HepG2 (cell line): ENCODE data around the gene ATP6V0E2. TPM values are rescaled to one million over a fixed set of nuclear protein-coding genes. Genes with fewer than 3 reads are reported as not detected.

ENCODE experiments used
- ATAC-seq: fragments of 200-7000 bp; cut with Tn5 transposase; 3 replicates; pipeline ENCODE4 v1.9.1; 2020; ENCODE audit warnings: mild to moderate bottlenecking, moderate library complexity
- BruUV-seq: library from RNA; stranded (reverse); fragments of 400-500 nt; replicated peaks from 2 replicates; lab custom pipeline; 2021; lab: Mats Ljungman, UMichigan
- CTCF ChIA-PET: fragments of 300-600 bp; formaldehyde crosslinking; extraction: SDS; loops from one replicate; lab custom pipeline; 2021; ENCODE audit warnings: low total read pairs, inconsistent platforms, low intra/inter-chr PET ratio; lab: Yijun Ruan, JAX
- POLR2A ChIA-PET: fragments of 350-600 bp; sonication (Branson Sonifier 250); formaldehyde crosslinking; loops from one replicate; lab custom pipeline; 2020; ENCODE audit warnings: antibody characterized with exemption, inconsistent platforms; lab: Yijun Ruan, JAX
- DNase-seq: peaks from one replicate; pipeline ENCODE4 v3.0.0-alpha.2; 2015; ENCODE audit warnings: low spot score
- FAIRE-seq: peaks from 3 replicates; lab custom pipeline; 2011; peaks lifted over from hg19 to GRCh38; lab: Jason Lieb, UNC
- H2AFZ ChIP-seq: one replicate; pipeline ENCODE4 v1.6.1; 2011; ENCODE audit warnings: low read length, inconsistent platforms
- H3K27ac ChIP-seq: fragments of 300-600 bp; 3 replicates; pipeline ENCODE4 v1.8.0; 2011; ENCODE audit warnings: mixed run types, mild to moderate bottlenecking, mixed read lengths, low read length, inconsistent platforms; ENCODE audit not compliant: insufficient read depth; ENCODE audit errors: extremely low read length
- H3K27me3 ChIP-seq, 2 experiments: fragments of 200-600 bp in 1 of 2; 2 replicates in 1 of 2; 3 replicates in 1 of 2; pipeline versions ENCODE4 v1.6.0 to v1.8.0; 2011; ENCODE audit warnings: low read length in 2 of 2, mild to moderate bottlenecking in 2 of 2, moderate library complexity in 2 of 2, inconsistent platforms in 1 of 2; ENCODE audit not compliant: insufficient read depth in 2 of 2, control insufficient read depth in 1 of 2
- H3K36me3 ChIP-seq, 2 experiments: fragments of 200-600 bp in 1 of 2; replicated peaks in 1 of 2; 2 replicates in 1 of 2; 3 replicates in 1 of 2; pipeline versions ENCODE4 v1.5.1 to v1.8.0; 2011; ENCODE audit warnings: low read length in 2 of 2, inconsistent platforms in 1 of 2; ENCODE audit not compliant: insufficient read depth in 2 of 2, control insufficient read depth in 1 of 2
- H3K4me1 ChIP-seq: 2 replicates; pipeline ENCODE4 v1.5.1; 2012; ENCODE audit warnings: low read length, inconsistent platforms; ENCODE audit not compliant: insufficient read depth
- H3K4me2 ChIP-seq: 2 replicates; pipeline ENCODE4 v1.6.0; 2011; ENCODE audit warnings: low read depth, low read length, inconsistent platforms
- H3K4me3 ChIP-seq, 3 experiments: fragments of 200-600 bp in 1 of 3; sonication (generic), shearing (Covaris generic) in 1 of 3; replicated peaks in 1 of 3; 2 replicates each; pipeline ENCODE4 v1.5.1; 2011 to 2016; ENCODE audit warnings: low read length in 3 of 3, inconsistent platforms in 2 of 3, low read depth in 2 of 3, mild to moderate bottlenecking in 2 of 3, control low read depth in 1 of 3, mixed read lengths in 1 of 3; ENCODE audit not compliant: insufficient read depth in 1 of 3
- H3K79me2 ChIP-seq: one replicate; pipeline ENCODE4 v1.6.1; 2011; ENCODE audit warnings: low read length, inconsistent platforms; ENCODE audit not compliant: insufficient read depth
- H3K9ac ChIP-seq: 2 replicates; pipeline ENCODE4 v1.6.0; 2011; ENCODE audit warnings: mild to moderate bottlenecking, low read depth, low read length, inconsistent platforms; ENCODE audit not compliant: insufficient read depth
- H3K9me3 ChIP-seq: 2 replicates; pipeline ENCODE4 v1.5.1; 2012; ENCODE audit warnings: mild to moderate bottlenecking, low read length
- H4K20me1 ChIP-seq: 2 replicates; pipeline ENCODE4 v1.6.0; 2011; ENCODE audit warnings: inconsistent platforms, mild to moderate bottlenecking, low read length, moderate library complexity; ENCODE audit not compliant: insufficient read depth
- CEBPB ChIP-seq: IDR thresholded peaks from 2 replicates; pipeline ENCODE4 v1.6.1; 2011; ENCODE audit warnings: low read depth, low read length, improper control_type of control experiment, borderline replicate concordance
- FOXA1 ChIP-seq, 2 experiments: fragments of 450-650 bp in 1 of 2; sonication (generic) in 1 of 2; formaldehyde crosslinking in 1 of 2; IDR thresholded peaks; 2 replicates each; pipeline versions ENCODE4 v1.4.0 to v1.6.1; 2016 to 2020; ENCODE audit warnings: missing genetic modification reagents in 1 of 2
- MIXL1 ChIP-seq: IDR thresholded peaks from 2 replicates; pipeline ENCODE4 v1.6.1; 2016
- SRY ChIP-seq: sonication (generic); formaldehyde crosslinking; IDR thresholded peaks from 2 replicates; pipeline ENCODE4 v1.8.0; 2022; ENCODE audit warnings: mild to moderate bottlenecking, missing genetic modification reagents
- U2AF1 ChIP-seq: fragments of 200-400 bp; formaldehyde crosslinking; optimal IDR thresholded peaks from 2 replicates; pipeline ENCODE3; 2017; ENCODE audit warnings: mild to moderate bottlenecking, low read depth, low read length
- ZBTB7B ChIP-seq: sonication (generic); formaldehyde crosslinking; IDR thresholded peaks from 2 replicates; pipeline ENCODE4 v1.4.0; 2020; ENCODE audit warnings: missing genetic modification reagents
- ZNF7 ChIP-seq: IDR thresholded peaks from 2 replicates; pipeline ENCODE4 v1.6.1; 2016; ENCODE audit warnings: missing biosample characterization, missing genetic modification reagents
- WGBS: methylation state at CpG from one replicate; pipeline ENCODE4 v1.1.6; 2017; ENCODE audit warnings: low lambda C conversion rate; 5-methylcytosine and 5-hydroxymethylcytosine counted together
- in situ Hi-C: cut with HindIII; loops from 2 replicates; pipeline ENCODE4 v1.10.0; 2017; ENCODE audit warnings: low pct_unique_long_range_greater_than_20kb; ENCODE audit not compliant: extremely low pct_ligation_motif_present
- intact Hi-C: fragments of 100-400 bp; cut with micrococcal nuclease; formaldehyde crosslinking; loops from one replicate; pipeline ENCODE4 v1.10.0; 2022; ENCODE audit not compliant: unreplicated experiment
- polyA plus RNA-seq, 8 experiments: library from polyadenylated mRNA; depleted of rRNA in 3 of 8; stranded (reverse) in 7 of 8; unstranded in 1 of 8; fragments of >200 nt; fragmentation: Illumina TruSeq in 4 of 8; extraction: Trizol in 4 of 8; gene quantifications; 2 replicates each; pipeline versions ENCODE4 v1.2.1 to v1.2.3, GENCODE V29; 2011 to 2016; ENCODE audit warnings: low read depth in 4 of 8, missing spikeins in 1 of 8, mixed read lengths in 1 of 8; ENCODE audit not compliant: insufficient read depth in 1 of 8
- total RNA-seq, 5 experiments: library from RNA; depleted of rRNA; stranded (reverse); fragments of >200 nt; fragmentation: Illumina TruSeq; extraction: Trizol; gene quantifications; 2 replicates each; pipeline ENCODE4 v1.2.3, GENCODE V29; 2016; ENCODE audit warnings: low read depth in 1 of 5

ATP6V0E2 gene
- total and polyA plus RNA-seq, 2 of the 13 experiments (the other 11 are each of a cell fraction or from before 2014, with no cell fraction given), result 36.8 to 203 TPM

DNA sequence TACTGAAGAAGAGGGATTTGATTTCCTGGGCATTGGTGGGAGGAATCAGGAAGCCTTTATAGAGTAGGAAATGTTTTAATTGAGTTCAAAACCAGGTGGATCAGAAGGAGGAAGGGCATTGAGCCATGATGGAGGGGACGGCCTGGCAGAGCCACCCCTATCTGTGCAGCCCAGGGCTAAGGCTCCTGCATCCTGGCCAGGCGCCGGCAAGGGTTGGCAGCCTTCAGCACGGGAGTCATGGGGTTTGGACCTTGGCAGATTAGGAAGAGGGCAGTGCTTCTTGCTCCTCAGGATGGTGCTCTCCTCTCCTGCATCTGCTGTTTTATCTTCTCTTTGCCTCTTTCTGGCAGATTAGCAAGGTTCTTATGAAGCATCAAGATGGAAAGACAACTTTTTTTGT, 23.1 kb upstream of the ATP6V0E2 start:
- no peaks in the 10 kb centered on the region for H3K79me2 ChIP-seq
- no peak for FAIRE-seq
- H3K9me3 ChIP-seq, result no peaks in the 10 kb centered on the region
- H3K4me3 ChIP-seq, result no peak overlapping the region
- no peak overlapping the region for H3K9ac ChIP-seq
- CTCF ChIA-PET, result no interaction called here
- in situ Hi-C loops (loop anchor here (25.0 kb wide), 1 partner anchor 187 kb away; no protein-coding TSS in a partner anchor), intact Hi-C loops (no loop called here)
- no peaks in the 10 kb centered on the region for H3K36me3 ChIP-seq
- no peak for ATAC-seq
- DNase-seq, result no peak
- WGBS, result 45% methylated on average over 4 of the region's 4 CpGs
- H3K27ac ChIP-seq, result no peak overlapping the region
- H3K4me2 ChIP-seq, result no peak overlapping the region
- peaks cover 0 to 22% of the 10 kb centered on the region in 2 experiments; a peak in 3 of 5 replicates for H3K27me3 ChIP-seq
- no TSS peak for BruUV-seq
- POLR2A ChIA-PET, result no interaction called here
- H2AFZ ChIP-seq, result no peak overlapping the region
- TF ChIP-seq ZBTB7B (CRISPR knock-in tag) (no peak), U2AF1 (no peak), ZNF7 (CRISPR knock-in tag) (no peak), CEBPB (no peak), FOXA1 (IDR thresholded peaks at IDR 0.05) (no peak), FOXA1 (CRISPR knock-in tag; IDR thresholded peaks at IDR 0.05) (no peak)
- H4K20me1 ChIP-seq, result no peaks in the 10 kb centered on the region
- peaks cover 16% of the 10 kb centered on the region for H3K4me1 ChIP-seq

DNA sequence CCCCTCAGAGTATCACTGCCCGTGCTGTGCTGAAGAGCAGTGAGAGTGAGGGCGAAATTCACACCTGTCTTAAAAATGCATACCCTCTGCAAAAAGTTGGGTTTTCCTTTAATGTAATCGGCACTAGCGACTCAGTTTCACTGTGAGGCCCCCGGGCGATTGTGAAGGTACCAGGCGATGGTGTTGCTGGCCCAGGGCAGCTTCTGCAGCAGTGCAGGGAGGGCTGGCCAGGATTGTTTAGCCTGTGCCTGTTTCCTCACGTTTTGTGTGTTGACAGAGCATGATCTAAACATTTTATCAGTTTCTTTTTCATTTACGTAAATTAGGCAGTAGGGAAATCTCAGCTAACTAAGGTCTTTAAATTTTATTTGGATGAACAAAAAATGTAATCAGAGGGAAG, 22.3 kb upstream of the ATP6V0E2 start:
- in situ Hi-C loops, result loop anchor here (25.0 kb wide), 1 partner anchor 186 kb away; no protein-coding TSS in a partner anchor

More for the DNA sequence above, 22.3 kb upstream of the ATP6V0E2 start:
- 11% methylated on average over 4 of the region's 9 CpGs for WGBS
- FAIRE-seq (no peak), ATAC-seq (no peak), DNase-seq (no peak)
- Histone ChIP-seq H4K20me1 (no peaks in the 10 kb centered on the region), H3K36me3 (no peaks in the 10 kb centered on the region), H3K4me2 (no peak overlapping the region), H3K4me3 (no peak overlapping the region), H3K27ac (no peak overlapping the region), H3K9me3 (no peaks in the 10 kb centered on the region), H3K79me2 (no peaks in the 10 kb centered on the region), H3K9ac (no peak overlapping the region), H3K27me3 (peaks cover 0 to 22% of the 10 kb centered on the region in 2 experiments; a peak in 3 of 5 replicates), H2AFZ (no peak overlapping the region), H3K4me1 (peaks cover 16% of the 10 kb centered on the region)
- intact Hi-C loops, result no loop called here
- TF ChIP-seq MIXL1 (CRISPR knock-in tag), result no peak
- TF ChIP-seq SRY (CRISPR knock-in tag), result no peak
- BruUV-seq, result no TSS peak
- POLR2A ChIA-PET, result no interaction called here
- CTCF ChIA-PET, result no interaction called here
